Middle frontal gyrus (tissue), 1 donor: ENCODE data around the gene ARFGAP1.

Experiments used
- DNase-seq: peaks from one replicate; pipeline ENCODE4 v3.0.0-alpha.2; 2015; ENCODE audit warnings: low spot score; ENCODE audit errors: extremely low spot score

Gene ARFGAP1

DNA sequence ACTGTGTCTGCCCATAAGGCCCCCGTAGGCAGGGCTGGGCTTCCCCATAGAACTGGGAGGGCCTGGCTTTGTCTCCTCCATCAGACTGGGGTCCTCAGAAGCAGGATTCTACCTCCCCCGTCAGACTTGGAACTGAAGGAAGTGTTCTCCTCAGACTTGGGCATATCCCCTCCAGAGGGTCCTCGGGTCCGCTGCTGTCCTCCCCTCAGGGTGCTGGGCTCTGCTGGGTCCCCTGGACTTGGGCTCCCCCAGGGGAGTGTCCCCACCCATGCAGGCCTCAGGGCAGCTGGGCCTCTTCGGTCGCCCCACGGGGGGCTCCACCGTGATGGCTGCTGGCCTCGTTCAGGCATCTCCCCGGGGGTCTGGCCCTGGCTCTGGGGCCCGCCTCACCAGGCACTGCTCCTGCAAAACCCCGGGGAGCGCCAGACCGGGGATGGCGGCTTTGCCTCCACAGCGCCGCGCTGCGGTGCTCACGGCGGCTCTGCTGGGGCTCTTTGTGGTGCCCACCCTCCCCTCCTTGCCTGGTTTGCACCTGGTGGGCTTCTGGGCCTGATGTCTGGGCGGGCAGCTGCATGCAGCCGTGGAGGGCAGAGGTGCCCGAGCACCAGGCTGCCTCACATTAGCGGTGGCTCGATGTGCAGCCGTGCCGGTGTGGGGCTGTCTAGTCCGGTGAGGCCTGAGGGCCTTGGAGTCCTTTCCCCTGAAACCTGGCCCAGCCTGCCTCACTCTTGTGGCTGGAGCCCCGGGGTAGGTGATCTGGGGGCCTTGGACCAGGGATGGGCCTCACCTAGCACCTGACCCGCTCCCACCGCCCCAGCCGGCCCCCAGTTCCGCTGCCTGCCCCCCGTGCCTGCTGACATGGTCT lies 34.3 kb downstream of the ARFGAP1 start:
- DNase-seq: no peak

DNA sequence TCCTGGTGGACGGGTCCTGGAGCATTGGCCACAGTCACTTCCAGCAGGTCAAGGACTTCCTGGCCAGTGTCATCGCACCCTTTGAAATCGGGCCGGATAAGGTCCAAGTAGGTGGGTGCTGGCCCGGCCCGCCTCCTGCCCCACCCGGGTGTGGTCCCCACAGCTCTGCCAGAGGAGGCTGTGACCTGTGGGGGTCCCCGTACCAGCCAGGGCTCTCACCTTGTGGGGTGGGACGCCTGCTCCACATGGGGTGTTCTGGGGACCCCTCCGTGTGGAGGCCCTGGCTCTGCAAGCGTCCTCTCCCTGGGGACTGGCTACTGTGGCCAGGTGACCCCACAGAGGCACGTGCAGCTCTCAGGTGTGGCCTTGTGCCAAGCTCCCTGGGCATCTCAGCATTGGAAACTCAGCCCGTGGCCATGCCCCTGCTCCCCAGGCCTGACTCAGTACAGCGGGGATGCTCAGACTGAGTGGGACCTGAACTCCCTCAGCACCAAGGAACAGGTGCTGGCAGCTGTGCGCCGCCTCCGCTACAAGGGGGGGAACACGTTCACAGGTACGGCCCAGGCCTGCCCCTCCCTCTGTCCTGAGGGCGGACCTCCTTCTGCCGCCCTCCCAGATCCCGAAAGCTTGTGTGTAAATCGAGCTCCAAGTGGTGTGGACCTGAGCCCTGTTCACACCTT lies 35.1 kb downstream of the ARFGAP1 start:
- no peak for DNase-seq

DNA sequence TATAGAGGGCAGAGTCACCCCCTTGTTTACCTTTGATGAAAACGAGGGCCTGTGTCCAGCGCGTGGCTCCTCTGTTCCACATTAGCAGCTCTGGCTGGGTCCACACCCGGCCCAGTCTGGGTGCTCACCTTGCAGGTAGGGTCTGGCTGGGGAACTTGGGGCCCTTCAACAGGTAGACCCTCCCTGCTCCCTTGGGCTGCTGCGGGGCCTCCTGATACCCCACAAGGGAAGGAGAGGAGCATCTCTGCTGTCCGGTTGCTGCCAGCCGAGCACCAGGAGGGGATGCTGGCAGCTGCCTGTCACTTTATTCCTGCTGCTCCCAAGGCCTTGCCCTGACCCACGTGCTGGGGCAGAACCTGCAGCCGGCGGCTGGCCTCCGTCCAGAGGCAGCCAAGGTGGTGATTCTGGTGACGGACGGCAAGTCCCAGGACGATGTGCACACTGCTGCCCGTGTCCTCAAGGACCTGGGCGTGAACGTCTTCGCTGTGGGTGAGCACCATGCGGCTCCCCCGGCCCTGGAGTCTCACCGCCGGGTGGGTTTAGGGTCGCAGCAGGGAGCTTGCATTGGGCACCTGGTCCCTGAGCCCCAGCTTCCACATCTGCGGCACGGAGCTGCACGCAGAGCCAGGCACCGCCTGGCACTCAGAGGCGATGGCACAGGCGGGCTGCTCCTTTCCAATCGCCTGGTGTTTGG lies 35.8 kb downstream of the ARFGAP1 start:
- no peak for DNase-seq

DNA sequence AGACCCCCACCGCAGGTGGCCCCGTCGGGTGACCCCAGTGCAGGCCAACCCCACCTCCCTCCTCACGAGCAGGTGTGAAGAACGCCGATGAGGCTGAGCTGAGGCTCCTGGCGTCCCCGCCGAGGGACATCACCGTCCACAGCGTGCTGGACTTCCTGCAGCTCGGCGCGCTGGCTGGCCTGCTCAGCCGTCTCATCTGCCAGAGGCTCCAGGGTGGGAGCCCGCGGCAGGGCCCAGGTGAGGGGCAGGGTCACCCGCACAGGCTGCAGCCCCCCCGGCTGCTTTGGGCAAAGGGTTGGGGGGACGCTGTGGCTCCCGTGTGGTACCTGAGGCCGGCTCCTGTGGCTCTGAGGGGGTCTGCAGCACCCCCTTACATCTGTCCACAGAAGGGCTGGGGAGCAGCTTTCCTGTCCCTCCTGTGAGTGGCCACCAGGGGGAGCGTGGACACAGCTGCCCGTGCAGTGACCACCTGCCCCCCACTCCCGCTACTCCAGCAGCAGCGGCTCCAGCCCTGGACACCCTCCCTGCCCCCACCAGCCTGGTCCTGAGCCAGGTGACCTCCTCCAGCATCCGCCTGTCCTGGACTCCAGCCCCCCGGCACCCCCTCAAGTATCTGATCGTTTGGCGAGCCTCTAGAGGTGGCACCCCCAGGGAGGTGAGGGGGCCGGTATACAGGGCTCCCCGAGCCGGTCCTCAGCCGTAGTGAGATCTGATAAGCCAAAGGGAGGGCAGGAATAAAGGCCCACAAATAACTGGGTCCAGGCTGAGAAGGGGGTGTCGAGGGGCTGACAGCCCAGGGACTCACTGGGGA lies 36.9 kb downstream of the ARFGAP1 start:
- DNase-seq: no peak

DNA sequence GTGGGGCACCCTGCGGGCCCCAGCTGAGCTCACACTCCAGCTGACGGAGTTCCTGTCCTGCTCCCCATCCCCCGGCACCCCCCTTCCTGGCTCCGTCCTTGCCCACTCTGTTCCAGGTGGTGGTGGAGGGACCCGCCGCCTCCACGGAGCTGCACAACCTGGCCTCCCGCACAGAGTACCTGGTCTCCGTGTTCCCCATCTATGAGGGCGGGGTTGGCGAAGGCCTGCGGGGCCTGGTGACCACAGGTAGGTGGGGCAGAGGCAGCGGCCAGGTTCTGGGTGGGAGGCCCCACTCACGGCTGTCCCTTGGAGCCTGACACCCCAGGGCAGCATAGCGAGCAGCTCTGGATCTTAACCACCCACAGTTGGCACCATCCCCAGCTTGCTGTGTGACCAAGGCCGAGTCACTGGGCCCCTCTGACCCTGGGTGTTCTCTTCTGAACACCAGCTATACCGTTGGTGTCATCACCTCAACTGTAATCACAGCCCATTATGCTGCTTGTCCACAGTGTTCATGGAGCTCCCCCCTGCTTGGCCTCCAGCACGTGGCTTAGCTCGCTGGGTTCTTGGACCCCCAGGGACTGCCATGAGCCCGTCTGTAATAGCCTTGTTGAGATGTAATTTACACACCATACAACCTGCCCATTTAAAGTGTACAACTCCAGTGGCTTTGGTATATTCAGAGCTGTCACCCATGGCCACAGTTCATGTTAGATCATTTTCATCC lies 37.8 kb downstream of the ARFGAP1 start:
- no peak for DNase-seq

DNA sequence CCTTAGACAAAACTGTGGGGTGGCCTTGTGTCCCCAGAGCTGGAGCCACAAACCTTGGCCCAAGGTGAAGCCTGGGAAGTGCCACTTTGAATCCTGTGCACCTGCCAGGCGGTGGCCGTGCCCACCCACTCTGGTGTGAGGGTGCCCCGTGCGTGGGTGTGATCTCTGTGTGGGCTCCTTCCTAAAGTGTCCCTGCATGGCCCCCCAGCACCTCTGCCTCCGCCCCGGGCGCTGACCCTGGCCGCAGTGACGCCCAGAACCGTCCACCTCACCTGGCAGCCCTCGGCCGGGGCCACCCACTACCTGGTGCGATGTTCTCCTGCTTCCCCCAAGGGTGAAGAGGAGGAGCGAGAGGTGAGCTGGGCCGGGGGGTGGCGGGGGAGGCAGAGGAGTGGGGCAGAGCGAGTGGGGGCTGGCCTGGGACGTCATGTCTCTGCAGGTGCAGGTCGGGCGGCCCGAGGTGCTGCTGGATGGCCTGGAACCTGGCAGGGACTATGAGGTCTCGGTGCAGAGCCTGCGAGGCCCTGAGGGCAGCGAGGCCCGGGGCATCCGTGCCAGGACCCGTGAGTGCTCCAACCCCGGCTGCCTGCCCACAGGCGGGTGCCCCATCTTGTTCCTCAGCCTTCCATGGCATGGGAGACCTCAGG lies 38.7 kb downstream of the ARFGAP1 start:
- no peak for DNase-seq

DNA sequence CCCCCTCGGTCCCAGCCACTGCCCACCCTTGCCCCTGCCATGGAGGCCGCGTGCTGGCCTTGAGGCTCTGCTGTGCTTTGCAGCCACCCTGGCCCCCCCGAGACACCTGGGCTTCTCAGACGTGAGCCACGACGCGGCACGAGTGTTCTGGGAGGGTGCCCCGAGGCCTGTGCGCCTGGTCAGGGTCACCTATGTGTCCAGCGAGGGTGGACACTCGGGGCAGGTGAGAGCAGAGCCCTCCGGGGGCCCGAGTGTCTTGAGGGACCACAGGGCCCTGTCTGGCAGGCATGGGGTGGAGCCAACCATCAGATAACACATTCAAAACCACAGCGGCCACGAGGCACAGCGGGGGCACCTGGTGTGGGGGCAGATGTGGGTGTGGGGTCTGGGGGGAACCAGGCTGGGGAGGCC lies 39.2 kb downstream of the ARFGAP1 start:
- no peak for DNase-seq

DNA sequence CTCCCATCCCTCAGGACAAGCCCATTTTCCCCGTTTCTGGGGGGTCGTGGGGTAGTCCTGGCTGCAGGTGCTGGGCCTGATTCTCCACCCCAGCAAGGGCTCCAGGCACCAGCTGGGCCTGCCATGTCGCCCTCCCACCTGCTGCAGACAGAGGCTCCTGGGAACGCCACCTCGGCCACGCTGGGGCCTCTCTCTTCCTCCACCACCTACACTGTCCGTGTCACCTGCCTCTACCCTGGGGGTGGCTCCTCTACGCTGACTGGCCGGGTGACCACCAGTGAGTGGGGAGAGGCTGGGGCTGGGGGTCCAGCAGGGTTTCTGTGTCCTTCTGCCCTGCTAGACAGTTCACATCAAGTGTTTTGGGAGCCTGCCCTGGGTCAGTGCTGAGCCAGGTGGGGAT lies 39.7 kb downstream of the ARFGAP1 start:
- DNase-seq: no peak

DNA sequence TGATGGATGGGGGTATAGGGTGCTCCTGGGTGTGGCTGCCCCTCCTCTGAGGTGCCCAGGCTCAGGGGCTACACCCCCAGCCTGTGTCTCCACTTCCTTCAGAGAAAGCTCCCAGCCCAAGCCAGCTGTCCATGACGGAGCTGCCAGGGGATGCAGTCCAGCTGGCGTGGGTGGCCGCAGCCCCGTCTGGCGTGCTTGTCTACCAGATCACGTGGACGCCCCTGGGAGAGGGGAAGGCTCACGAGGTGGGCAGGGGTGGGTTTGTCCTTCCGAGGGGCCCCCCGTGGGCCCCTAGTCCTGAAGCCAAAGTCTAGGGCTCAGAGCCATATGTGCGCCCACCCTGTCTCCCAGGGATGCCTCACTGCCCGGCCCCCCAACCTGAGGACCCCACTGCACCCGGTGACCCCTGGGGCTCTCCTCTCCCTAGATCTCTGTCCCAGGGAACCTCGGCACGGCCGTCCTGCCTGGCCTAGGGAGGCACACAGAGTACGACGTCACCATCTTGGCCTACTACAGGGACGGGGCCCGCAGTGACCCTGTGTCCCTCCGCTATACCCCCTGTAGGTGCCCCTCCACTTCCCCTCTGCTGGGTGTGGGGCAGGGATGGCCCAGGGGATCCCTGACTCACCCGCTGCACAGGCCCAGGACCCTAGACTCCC lies 40.2 kb downstream of the ARFGAP1 start:
- no peak for DNase-seq

DNA sequence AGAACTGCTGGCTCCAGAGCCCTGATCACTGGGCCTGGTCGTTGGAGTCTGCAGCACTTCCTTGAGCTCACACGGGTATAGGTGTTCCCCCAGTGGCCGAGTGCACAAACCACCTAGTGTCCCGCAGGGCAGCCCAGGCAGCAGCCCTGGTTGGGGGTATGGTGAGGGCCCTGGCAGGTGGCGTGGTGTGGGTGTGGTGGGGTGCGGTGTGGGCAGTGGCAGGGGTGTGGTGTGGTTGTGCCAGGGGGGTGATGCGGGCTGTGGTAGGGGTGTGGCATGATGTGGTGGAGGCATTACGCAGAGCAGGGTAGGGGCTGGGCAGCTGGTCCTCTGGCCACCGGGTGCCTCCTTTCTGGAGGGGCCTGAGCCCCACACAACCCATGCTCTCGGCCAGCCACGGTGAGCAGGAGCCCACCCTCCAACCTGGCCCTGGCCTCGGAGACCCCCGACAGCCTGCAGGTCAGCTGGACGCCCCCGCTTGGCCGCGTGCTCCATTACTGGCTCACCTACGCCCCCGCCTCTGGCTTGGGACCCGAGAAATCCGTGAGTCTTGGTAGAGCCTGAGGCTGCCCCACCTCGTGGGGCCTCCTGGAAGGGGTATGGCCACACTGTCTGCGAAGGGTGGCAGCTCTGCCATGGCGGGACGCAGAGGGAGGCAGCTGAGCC lies 40.9 kb downstream of the ARFGAP1 start:
- DNase-seq: no peak

DNA sequence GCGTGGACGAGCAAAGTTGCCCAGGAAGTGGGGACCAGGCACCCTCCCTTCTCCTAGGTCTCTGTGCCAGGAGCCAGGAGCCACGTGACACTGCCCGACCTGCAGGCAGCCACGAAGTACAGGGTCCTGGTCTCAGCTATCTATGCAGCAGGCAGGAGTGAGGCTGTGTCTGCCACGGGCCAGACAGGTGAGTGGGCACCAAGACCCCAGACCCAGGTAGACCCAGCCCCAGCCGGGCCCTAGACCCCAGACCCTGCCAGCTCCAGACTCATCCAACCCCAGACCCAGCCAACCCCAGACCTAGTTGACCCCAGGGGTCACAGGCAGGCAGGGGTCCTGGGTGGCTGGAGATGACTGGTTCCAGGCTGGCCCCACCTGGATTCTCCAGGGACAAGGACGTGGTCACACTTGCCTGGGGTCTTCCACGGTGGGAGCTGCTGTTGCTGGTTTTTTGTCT lies 41.4 kb downstream of the ARFGAP1 start:
- no peak for DNase-seq

DNA sequence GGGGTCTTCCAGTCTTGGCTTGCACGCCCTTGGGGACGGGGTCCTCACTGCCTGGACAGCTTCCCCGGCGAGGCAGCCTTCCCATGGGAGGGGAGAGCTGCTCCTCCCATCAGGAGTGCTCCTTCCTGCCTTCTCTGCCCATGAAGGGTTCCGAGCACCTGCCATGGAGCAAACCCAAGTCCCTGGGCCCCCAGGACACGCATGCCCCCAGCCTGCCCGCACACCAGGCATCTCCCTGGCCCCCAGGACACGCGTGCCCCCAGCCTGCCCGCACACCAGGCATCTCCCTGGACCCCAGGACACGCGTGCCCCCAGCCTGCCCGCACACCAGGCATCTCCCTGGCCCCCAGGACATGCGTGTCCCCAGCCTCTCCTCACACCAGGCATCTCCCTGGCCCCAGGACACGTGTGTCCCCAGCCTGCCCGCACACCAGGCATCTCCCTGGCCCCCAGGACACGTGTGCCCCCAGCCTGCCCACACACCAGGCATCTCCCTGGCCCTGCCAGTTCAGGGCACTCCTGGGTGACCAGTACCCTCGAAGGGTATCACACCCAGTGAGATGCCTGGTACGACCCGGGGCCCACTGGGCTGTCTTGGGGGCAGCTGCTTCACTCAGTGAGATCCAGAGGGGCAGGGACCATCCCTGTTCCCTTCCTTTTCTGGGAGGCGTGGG lies 42.1 kb downstream of the ARFGAP1 start:
- no peak for DNase-seq

DNA sequence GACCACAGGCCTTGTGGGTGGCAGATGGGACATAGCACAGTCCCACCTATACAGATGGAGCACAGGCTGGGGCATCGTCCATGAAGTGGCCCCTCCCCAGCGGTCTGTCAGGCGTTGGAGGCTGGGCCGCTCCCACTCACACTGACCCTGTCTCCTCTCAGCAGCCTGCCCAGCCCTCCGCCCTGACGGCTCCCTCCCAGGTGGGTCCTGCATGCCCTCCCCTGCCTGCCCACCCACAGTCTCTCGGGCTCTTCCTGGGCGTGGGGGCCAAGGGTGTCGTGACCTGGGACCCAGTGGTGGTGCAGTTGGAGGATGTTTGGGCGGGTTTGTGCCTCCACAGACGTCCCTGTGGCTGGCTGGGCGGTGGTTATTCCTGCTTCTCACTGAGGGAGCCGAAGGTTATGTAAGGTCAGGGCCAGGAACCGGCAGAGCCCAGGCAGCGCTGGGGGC lies 42.7 kb downstream of the ARFGAP1 start:
- no peak for DNase-seq

DNA sequence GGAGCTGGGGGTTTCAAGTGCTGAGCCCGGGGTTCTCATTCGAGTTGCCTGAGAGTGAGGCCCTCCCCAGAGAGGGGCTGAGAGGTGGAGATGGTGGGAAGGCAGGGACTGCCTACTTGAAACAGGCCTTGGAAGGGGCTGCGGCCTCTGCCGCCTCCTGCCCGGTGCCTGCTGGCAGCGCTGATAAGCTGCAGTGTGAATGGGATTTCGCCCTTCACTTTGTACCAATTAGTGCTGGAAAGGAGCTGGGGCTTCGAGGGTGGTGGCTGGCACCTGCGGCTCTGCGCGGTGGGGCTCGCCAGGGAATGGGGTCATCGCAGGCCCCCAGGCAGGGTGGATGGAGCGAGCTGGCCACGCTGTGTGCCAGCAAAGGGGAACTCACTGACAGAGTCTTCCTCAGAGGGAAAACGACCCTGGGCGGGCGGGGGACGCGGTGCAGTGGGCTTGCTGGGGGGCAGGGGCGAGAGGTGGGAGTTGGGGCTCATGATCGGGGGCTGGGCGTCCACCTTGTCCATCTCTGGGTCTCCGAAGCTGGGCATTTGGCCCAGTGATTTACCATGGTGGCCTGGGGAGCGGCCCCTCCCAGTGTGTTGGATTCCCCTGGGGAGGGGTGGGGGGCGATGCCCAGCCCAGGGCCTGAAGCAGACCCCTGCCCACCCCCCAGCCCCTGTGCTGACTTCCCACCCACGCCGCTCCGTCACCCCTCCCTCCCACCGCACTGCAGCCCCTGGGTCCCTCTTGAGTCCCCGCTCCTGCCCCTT lies 43.3 kb downstream of the ARFGAP1 start:
- no peak for DNase-seq

DNA sequence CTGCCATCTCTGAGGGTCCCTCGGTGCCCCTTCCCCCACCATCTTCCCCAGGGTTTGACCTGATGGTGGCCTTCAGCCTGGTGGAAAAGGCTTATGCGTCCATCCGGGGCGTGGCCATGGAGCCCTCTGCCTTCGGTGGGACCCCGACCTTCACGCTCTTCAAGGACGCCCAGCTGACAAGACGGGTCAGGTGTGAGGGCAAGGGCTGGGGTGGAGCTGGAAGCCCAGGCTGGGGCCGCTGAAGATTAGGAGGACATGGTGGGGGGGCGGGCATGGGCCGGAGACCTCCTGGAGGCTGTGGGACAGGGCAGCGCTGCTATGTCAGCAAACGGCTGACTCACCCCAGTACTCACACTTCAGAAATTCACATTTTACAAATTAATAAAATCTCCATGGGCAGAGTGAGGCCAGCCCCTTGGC lies 43.9 kb downstream of the ARFGAP1 start:
- DNase-seq: no peak

DNA sequence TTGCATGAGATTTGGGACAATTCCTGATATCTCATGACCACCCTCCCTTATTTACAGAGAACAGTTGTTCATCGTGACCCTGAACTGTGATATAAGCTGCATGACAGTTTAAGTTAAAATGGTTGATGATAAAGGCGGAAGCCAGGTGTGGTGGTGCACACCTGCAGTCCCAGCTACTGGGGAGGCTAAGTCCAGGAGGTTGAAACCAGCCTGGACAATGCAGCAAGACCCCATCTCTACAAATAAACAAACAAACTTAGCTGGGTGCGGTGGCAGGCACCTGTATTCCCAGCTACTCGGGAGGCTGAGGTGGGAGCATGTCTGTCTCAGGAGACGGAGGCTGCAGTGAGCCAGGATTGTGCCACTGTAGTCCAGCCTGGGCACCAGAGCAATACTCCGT lies 44.4 kb downstream of the ARFGAP1 start:
- no peak for DNase-seq

DNA sequence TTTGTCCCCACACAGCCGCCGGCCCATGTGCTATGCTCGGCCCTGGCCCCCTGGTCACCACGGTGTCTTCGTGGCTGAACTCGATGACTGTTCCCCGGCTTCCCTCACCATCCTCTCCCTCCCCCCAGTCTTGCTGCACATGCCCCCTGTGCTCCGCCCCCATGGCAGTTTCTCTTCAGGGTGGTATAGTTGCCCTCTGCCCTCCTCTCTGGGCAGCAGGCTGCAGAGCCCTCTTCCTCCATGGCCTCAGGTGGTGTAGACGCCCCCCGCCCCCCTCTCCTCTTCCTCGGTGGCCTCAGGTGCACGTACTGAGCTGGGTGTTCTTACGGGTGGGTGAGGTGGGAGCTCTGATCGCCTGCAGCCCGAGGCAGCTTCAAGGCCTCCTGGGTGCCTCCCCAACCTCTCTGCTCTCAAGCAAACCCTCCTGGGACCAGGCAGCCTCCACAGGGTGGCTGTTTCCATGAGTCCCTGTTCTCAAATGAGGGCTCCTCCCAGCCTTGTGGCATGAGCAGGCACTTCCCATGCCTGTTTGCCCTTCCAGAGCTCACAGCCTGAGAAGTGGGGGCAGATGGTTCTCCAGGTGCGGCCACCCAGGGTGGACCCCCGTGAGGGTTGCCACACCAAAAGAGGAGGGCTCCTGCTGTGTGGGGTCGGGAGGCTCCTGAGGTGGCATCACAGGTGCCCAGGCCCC lies 45.1 kb downstream of the ARFGAP1 start:
- no peak for DNase-seq
